AG04449 (cell line): Measurements from ENCODE around the gene UQCC2.

ENCODE experiments used
- CTCF ChIA-PET: fragments of 350-600 bp; formaldehyde crosslinking; extraction: SDS; loops from one replicate; lab custom pipeline; 2021; ENCODE audit warnings: antibody characterized with exemption; lab: Yijun Ruan, JAX
- POLR2A ChIA-PET: fragments of 400-600, 350-600 bp; formaldehyde crosslinking; extraction: SDS; loops from one replicate; lab custom pipeline; 2020; ENCODE audit warnings: antibody characterized with exemption, inconsistent platforms; lab: Yijun Ruan, JAX
- DNase-seq: peaks from one replicate; pipeline ENCODE4 v3.0.0-alpha.2; 2010; ENCODE audit warnings: low read depth, low spot score
- H3K4me3 ChIP-seq: 2 replicates; pipeline ENCODE4 v1.5.1; 2011; ENCODE audit warnings: low read depth, mild to moderate bottlenecking, control low read depth, low read length
- TF ChIP-seq, protein P1 (sequence below): IDR thresholded peaks from one replicate; pipeline ENCODE4 v1.5.1; 2011; ENCODE audit warnings: mild to moderate bottlenecking, moderate library complexity, low read length, control low read depth, inconsistent platforms; ENCODE audit not compliant: insufficient read depth; ENCODE audit errors: missing control alignments

Gene UQCC2

GRCh38 chr6:33676416-33677142 lies 34.9 kb downstream of the UQCC2 start:
- TF ChIP-seq, protein P1, sequence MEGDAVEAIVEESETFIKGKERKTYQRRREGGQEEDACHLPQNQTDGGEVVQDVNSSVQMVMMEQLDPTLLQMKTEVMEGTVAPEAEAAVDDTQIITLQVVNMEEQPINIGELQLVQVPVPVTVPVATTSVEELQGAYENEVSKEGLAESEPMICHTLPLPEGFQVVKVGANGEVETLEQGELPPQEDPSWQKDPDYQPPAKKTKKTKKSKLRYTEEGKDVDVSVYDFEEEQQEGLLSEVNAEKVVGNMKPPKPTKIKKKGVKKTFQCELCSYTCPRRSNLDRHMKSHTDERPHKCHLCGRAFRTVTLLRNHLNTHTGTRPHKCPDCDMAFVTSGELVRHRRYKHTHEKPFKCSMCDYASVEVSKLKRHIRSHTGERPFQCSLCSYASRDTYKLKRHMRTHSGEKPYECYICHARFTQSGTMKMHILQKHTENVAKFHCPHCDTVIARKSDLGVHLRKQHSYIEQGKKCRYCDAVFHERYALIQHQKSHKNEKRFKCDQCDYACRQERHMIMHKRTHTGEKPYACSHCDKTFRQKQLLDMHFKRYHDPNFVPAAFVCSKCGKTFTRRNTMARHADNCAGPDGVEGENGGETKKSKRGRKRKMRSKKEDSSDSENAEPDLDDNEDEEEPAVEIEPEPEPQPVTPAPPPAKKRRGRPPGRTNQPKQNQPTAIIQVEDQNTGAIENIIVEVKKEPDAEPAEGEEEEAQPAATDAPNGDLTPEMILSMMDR: no peak
- no peak for DNase-seq
- POLR2A ChIA-PET: no interaction called here
- CTCF ChIA-PET: interaction anchor here (1.0 to 8.0 kb wide), 5 partner anchors 24 to 460 kb away, joined by 3 to 75 read pairs (median 7); no protein-coding TSS in a partner anchor
- H3K4me3 ChIP-seq: no peak overlapping the region

GRCh38 chr6:33675968-33676367 lies 35.5 kb downstream of the UQCC2 start:
- TF ChIP-seq, protein P1: no peak
- POLR2A ChIA-PET: no interaction called here

GRCh38 chr6:33673851-33674250 lies 37.6 kb downstream of the UQCC2 start:
- H3K4me3 ChIP-seq: no peak overlapping the region
- ChIA-PET CTCF (interaction anchor here (1.9 to 8.0 kb wide), 3 partner anchors 20 to 85 kb away, joined by 7 to 75 read pairs (median 22); no protein-coding TSS in a partner anchor), POLR2A (no interaction called here)
- DNase-seq: no peak
- TF ChIP-seq, protein P1: no peak

More at GRCh38 chr6:33675968-33676367, 35.5 kb downstream of the UQCC2 start:
- no peak overlapping the region for H3K4me3 ChIP-seq
- CTCF ChIA-PET: interaction anchor here (1.0 to 8.0 kb wide), 5 partner anchors 25 to 461 kb away, joined by 3 to 75 read pairs (median 7); no protein-coding TSS in a partner anchor
- no peak for DNase-seq

- no peak overlapping the region for H3K4me3 ChIP-seq
- TF ChIP-seq, protein P1: peak; percentile 71
- DNase-seq: peak; percentile 78
- ChIA-PET CTCF (interaction anchor here (0.9 to 8.0 kb wide), 16 partner anchors 10 to 483 kb away, joined by 3 to 75 read pairs (median 7); partner anchors contain the start of gene UQCC2), POLR2A (no interaction called here)
Observed at GRCh38 chr6:33672808-33673207, 38.7 kb downstream of the UQCC2 start.

GRCh38 chr6:33671744-33672072 lies 39.8 kb downstream of the UQCC2 start:
- ChIA-PET POLR2A (interaction anchor here (0.7 kb wide), 1 partner anchor 39 kb away, joined by 3 read pairs; no protein-coding TSS in a partner anchor), CTCF (interaction anchor here (0.8 to 8.0 kb wide), 14 partner anchors 9 to 484 kb away, joined by 3 to 75 read pairs (median 7); partner anchors contain the start of gene BAK1)
- TF ChIP-seq, protein P1: no peak
- H3K4me3 ChIP-seq: no peak overlapping the region
- DNase-seq: no peak
